ENCODE data around the gene TTC34.
"Not testable (repeated sequence)": the region's sequence is repeated elsewhere in the genome, so short reads cannot be mapped to it uniquely, and the experiment has no call there.

Gene TTC34

GRCh38 chr1:2687638-2688335, 113.7 kb downstream of the TTC34 start:
- H3K9ac ChIP-seq (ENCODE audit: low read depth, low read length); H3K4me1 ChIP-seq (ENCODE audit: insufficient read depth, low read length); H3K36me3 ChIP-seq (ENCODE audit: insufficient read depth, low read depth, low read length); H3K27ac ChIP-seq (ENCODE audit: low read length); H3K27me3 ChIP-seq (ENCODE audit: insufficient read depth, low read length); H3K4me3 ChIP-seq (ENCODE audit: low read length): not testable (repeated sequence)
- peaks cover 27% of the 10 kb centered on the region for H3K9me3 ChIP-seq (ENCODE audit: insufficient read depth, low read depth, low read length)

DNA sequence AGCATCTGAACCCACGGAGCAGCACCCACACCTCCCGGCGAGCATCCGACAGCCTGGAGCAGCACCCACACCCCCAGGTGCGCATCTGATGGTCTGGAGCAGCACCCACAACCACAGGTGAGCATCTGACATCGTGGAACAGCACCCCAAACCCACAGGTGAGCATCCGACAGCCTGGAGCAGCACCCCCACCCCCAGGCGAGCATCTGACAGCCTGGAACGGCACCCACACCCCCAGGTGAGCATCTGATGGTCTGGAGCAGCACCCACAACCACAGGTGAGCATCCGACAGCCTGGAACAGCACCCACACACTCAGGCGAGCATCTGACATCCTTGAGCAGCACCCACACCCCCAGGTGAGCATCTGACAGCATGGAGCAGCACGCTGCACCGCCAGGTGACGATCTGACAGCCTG, 114.3 kb downstream of the TTC34 start:
- peaks cover 27% of the 10 kb centered on the region for H3K9me3 ChIP-seq (ENCODE audit: insufficient read depth, low read depth, low read length)
- not testable (repeated sequence) for H3K4me3 ChIP-seq (ENCODE audit: low read length)

GRCh38 chr1:2686091-2686863, 115.2 kb downstream of the TTC34 start:
- H3K27me3 ChIP-seq (ENCODE audit: insufficient read depth, low read length); H3K9ac ChIP-seq (ENCODE audit: low read depth, low read length); H3K36me3 ChIP-seq (ENCODE audit: insufficient read depth, low read depth, low read length); H3K4me1 ChIP-seq (ENCODE audit: insufficient read depth, low read length); H3K4me3 ChIP-seq (ENCODE audit: low read length); H3K27ac ChIP-seq (ENCODE audit: low read length): not testable (repeated sequence)
- peaks cover 27% of the 10 kb centered on the region for H3K9me3 ChIP-seq (ENCODE audit: insufficient read depth, low read depth, low read length)

More for the DNA sequence above, 114.3 kb downstream of the TTC34 start:
- H3K27me3 ChIP-seq (ENCODE audit: insufficient read depth, low read length); H3K4me1 ChIP-seq (ENCODE audit: insufficient read depth, low read length); H3K36me3 ChIP-seq (ENCODE audit: insufficient read depth, low read depth, low read length); H3K27ac ChIP-seq (ENCODE audit: low read length); H3K9ac ChIP-seq (ENCODE audit: low read depth, low read length): not testable (repeated sequence)

DNA sequence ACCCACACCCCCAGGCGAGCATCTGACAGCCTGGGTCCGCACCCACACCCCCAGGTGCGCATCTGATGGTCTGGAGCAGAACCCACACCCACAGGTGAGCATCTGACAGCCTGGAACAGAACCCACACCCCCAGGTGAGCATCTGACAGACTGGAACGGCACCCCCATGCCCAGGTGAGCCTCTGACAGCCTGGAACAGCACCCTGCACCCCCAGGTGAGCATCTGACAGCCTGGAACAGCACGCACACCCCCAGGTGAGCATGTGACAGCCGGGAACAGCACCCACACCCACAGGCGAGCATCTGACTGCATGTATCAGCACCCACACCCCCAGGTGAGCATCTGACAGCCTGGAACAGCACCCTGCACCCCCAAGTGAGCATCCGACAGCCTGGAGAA, 115.8 kb downstream of the TTC34 start:
- not testable (repeated sequence) for H3K4me3 ChIP-seq (ENCODE audit: low read length); H3K4me1 ChIP-seq (ENCODE audit: insufficient read depth, low read length); H3K27me3 ChIP-seq (ENCODE audit: insufficient read depth, low read length); H3K9ac ChIP-seq (ENCODE audit: low read depth, low read length); H3K27ac ChIP-seq (ENCODE audit: low read length); H3K36me3 ChIP-seq (ENCODE audit: insufficient read depth, low read depth, low read length)
- peaks cover 27% of the 10 kb centered on the region for H3K9me3 ChIP-seq (ENCODE audit: insufficient read depth, low read depth, low read length)

GRCh38 chr1:2684878-2685277, 116.6 kb downstream of the TTC34 start:
- not testable (repeated sequence) for H3K27ac ChIP-seq (ENCODE audit: low read length); H3K4me1 ChIP-seq (ENCODE audit: insufficient read depth, low read length); H3K27me3 ChIP-seq (ENCODE audit: insufficient read depth, low read length); H3K36me3 ChIP-seq (ENCODE audit: insufficient read depth, low read depth, low read length); H3K4me3 ChIP-seq (ENCODE audit: low read length); H3K9ac ChIP-seq (ENCODE audit: low read depth, low read length)
- peaks cover 27% of the 10 kb centered on the region for H3K9me3 ChIP-seq (ENCODE audit: insufficient read depth, low read depth, low read length)

DNA sequence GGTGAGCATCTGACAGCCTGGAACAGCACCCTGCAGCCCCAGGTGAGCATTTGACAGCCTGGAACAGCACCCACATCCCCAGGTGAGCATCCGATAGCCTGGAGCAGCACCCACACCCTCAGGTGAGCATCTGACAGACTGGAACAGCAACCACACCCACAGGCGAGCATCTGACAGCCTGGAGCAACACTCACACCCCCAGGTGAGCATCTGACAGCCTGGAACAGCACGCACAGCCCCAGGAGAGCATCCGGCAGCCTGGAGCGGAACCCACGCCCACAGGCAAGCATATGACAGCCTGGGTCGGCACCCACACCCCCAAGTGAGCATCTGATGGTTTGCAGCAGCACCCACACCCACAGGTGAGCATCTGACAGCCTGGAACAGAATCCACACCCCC, 117.5 kb downstream of the TTC34 start:
- not testable (repeated sequence) for H3K4me3 ChIP-seq (ENCODE audit: low read length); H3K9ac ChIP-seq (ENCODE audit: low read depth, low read length)
- H3K9me3 ChIP-seq (ENCODE audit: insufficient read depth, low read depth, low read length), result peaks cover 27% of the 10 kb centered on the region

DNA sequence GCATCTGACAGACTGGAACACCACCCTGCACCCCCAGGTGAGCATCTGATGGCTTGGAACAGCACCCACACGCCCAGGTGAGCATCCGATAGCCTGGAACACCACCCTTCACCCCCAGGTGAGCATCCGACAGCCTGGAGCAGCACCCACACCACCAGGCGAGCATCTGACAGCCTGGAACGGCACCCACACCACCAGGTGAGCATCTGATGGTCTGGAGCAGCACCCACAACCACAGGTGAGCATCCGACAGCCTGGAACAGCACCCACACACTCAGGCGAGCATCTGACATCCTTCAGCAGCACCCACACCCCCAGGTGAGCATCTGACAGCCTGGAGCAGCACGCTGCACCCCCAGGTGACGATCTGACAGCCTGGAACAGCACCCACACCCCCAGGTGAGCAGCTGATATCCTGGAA, 118.2 kb downstream of the TTC34 start:
- not testable (repeated sequence) for H3K4me3 ChIP-seq (ENCODE audit: low read length); H3K27ac ChIP-seq (ENCODE audit: low read length); H3K27me3 ChIP-seq (ENCODE audit: insufficient read depth, low read length); H3K4me1 ChIP-seq (ENCODE audit: insufficient read depth, low read length); H3K9ac ChIP-seq (ENCODE audit: low read depth, low read length); H3K36me3 ChIP-seq (ENCODE audit: insufficient read depth, low read depth, low read length)
- peaks cover 27% of the 10 kb centered on the region for H3K9me3 ChIP-seq (ENCODE audit: insufficient read depth, low read depth, low read length)

More for the DNA sequence above, 117.5 kb downstream of the TTC34 start:
- H3K27me3 ChIP-seq (ENCODE audit: insufficient read depth, low read length); H3K36me3 ChIP-seq (ENCODE audit: insufficient read depth, low read depth, low read length); H3K4me1 ChIP-seq (ENCODE audit: insufficient read depth, low read length); H3K27ac ChIP-seq (ENCODE audit: low read length): not testable (repeated sequence)

DNA sequence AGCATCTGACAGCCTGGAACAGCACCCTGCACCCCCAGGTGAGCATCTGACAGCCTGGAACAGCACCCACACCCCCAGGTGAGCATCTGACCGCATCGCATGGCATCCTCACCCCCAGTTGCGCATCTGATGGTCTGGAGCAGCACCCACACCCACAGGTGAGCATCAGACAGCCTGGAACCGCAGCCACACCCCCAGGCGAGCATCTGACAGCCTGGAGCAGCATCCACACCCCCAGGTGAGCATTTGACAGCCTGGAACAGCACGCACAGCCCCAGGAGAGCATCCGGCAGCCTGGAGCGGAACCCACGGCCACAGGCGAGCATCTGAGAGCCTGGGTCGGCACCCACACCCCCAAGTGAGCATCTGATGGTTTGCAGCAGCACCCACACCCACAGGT, 118.6 kb downstream of the TTC34 start:
- H3K36me3 ChIP-seq (ENCODE audit: insufficient read depth, low read depth, low read length); H3K9ac ChIP-seq (ENCODE audit: low read depth, low read length); H3K4me1 ChIP-seq (ENCODE audit: insufficient read depth, low read length); H3K27ac ChIP-seq (ENCODE audit: low read length); H3K27me3 ChIP-seq (ENCODE audit: insufficient read depth, low read length); H3K4me3 ChIP-seq (ENCODE audit: low read length): not testable (repeated sequence)
- H3K9me3 ChIP-seq (ENCODE audit: insufficient read depth, low read depth, low read length), result peaks cover 22% of the 10 kb centered on the region

- H3K9ac ChIP-seq (ENCODE audit: low read depth, low read length); H3K36me3 ChIP-seq (ENCODE audit: insufficient read depth, low read depth, low read length); H3K9me3 ChIP-seq (ENCODE audit: insufficient read depth, low read depth, low read length); H3K4me1 ChIP-seq (ENCODE audit: insufficient read depth, low read length); H3K27me3 ChIP-seq (ENCODE audit: insufficient read depth, low read length); H3K4me3 ChIP-seq (ENCODE audit: low read length); H3K27ac ChIP-seq (ENCODE audit: low read length): not testable (repeated sequence)
Observed at GRCh38 chr1:2676726-2677125, 124.8 kb downstream of the TTC34 start.

GRCh38 chr1:2671656-2672055, 129.8 kb downstream of the TTC34 start:
- not testable (repeated sequence) for H3K27me3 ChIP-seq (ENCODE audit: insufficient read depth, low read length)

GRCh38 chr1:2659806-2660205, 141.7 kb downstream of the TTC34 start:
- not testable (repeated sequence) for H3K4me1 ChIP-seq (ENCODE audit: insufficient read depth, low read length); H3K27ac ChIP-seq (ENCODE audit: low read length); H3K9ac ChIP-seq (ENCODE audit: low read depth, low read length); H3K4me3 ChIP-seq (ENCODE audit: low read length); H3K27me3 ChIP-seq (ENCODE audit: insufficient read depth, low read length); H3K36me3 ChIP-seq (ENCODE audit: insufficient read depth, low read depth, low read length)
- H3K9me3 ChIP-seq (ENCODE audit: insufficient read depth, low read depth, low read length), result peaks cover 12% of the 10 kb centered on the region

More at GRCh38 chr1:2671656-2672055, 129.8 kb downstream of the TTC34 start:
- H3K9me3 ChIP-seq (ENCODE audit: insufficient read depth, low read depth, low read length); H3K9ac ChIP-seq (ENCODE audit: low read depth, low read length); H3K36me3 ChIP-seq (ENCODE audit: insufficient read depth, low read depth, low read length); H3K27ac ChIP-seq (ENCODE audit: low read length); H3K4me3 ChIP-seq (ENCODE audit: low read length); H3K4me1 ChIP-seq (ENCODE audit: insufficient read depth, low read length): not testable (repeated sequence)

GRCh38 chr1:2657909-2658308, 143.6 kb downstream of the TTC34 start:
- H3K9me3 ChIP-seq (ENCODE audit: insufficient read depth, low read depth, low read length), result peaks cover 31% of the 10 kb centered on the region
- H3K4me1 ChIP-seq (ENCODE audit: insufficient read depth, low read length); H3K27me3 ChIP-seq (ENCODE audit: insufficient read depth, low read length); H3K9ac ChIP-seq (ENCODE audit: low read depth, low read length); H3K36me3 ChIP-seq (ENCODE audit: insufficient read depth, low read depth, low read length); H3K27ac ChIP-seq (ENCODE audit: low read length); H3K4me3 ChIP-seq (ENCODE audit: low read length): not testable (repeated sequence)

Data from iPS-20b (cell line).